Measurements from ENCODE around the gene MRPL37.

The MRPL37 gene

DNA sequence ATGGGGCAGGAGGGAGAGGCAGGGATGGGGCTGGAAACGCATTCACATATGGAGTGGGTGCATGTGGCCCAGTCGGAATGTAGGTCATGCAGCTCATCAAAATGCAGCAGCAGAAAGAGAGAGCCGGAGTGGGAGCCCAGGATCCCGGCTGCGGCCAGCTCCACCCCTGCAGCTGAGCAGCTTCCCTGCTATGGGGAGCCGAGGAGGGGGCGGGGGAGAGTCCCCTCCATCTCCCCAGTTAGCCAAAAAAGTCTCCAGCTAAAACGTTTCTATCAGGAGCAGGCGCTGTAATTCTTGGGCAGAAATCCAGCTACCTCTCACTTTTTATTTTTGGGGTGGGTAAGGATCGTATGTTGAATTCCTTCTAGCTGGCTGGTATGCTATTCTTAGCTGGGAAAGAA, 39.7 kb downstream of the MRPL37 start:
- Mint-ChIP-seq H3K4me3 (no peak overlapping the region), H3K4me1 (no peaks in the 10 kb centered on the region), H3K36me3 (peaks cover 15% of the 10 kb centered on the region), H3K27me3 (no peaks in the 10 kb centered on the region), H3K27ac (no peak overlapping the region), H3K9me3 (no peaks in the 10 kb centered on the region)
- no peak for ATAC-seq

DNA sequence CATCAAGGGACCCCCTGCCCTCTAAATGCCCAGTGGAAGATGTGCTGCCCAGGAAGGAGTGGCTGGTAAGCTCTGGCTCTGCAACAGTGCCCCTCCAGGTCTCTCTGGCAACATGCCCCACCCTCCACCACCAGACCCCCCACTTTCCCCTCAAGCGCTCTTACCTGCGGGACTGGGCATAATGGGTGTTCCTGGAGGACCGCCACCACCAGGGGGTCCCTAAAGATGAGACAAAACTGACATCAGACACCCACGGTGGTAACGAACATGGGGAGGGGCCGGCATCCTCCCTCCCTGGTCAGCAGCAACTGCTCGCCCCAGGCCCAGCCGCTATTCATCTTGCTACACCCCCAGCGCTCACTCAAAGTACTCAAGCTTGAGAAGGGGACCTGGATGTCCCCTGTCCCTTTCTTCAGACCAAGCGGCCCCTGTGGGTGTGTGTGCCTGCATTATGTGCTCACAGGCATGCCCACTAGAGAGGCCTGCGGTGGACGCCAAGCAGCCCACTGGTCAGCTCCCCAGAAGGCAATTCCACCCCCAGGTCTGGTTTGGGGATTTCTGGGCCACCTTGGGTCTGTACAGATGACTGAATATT, 40.9 kb downstream of the MRPL37 start:
- H3K9me3 Mint-ChIP-seq: no peaks in the 10 kb centered on the region
- no peak for ATAC-seq
- H3K4me3 Mint-ChIP-seq: no peak overlapping the region
- H3K27me3 Mint-ChIP-seq: no peaks in the 10 kb centered on the region
- peaks cover 15% of the 10 kb centered on the region for H3K36me3 Mint-ChIP-seq
- H3K4me1 Mint-ChIP-seq: no peaks in the 10 kb centered on the region
- no peak overlapping the region for H3K27ac Mint-ChIP-seq

DNA sequence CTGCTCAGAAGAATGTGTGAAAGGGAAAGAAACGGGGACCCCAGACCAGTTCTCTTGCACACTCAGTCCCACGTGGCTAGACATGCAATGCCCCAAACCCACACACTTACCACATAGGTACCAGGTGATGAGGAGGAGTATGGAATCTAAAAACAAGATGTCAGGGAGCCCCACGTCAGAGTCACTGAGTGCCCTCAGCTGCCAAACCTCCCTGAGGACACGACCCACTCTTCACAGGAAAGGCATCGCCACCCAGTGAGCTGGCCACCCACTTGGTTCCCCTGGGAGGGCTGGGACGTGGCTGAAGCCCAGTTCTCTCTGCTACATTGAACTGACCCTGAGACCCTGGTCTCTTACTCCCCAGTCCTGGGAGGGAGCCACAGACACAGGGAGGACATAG, 41.4 kb downstream of the MRPL37 start:
- no peak for ATAC-seq
- H3K4me1 Mint-ChIP-seq: no peaks in the 10 kb centered on the region
- H3K27ac Mint-ChIP-seq: no peak overlapping the region
- H3K4me3 Mint-ChIP-seq: no peak overlapping the region
- no peaks in the 10 kb centered on the region for H3K9me3 Mint-ChIP-seq
- peaks cover 13% of the 10 kb centered on the region for H3K36me3 Mint-ChIP-seq
- no peaks in the 10 kb centered on the region for H3K27me3 Mint-ChIP-seq

DNA sequence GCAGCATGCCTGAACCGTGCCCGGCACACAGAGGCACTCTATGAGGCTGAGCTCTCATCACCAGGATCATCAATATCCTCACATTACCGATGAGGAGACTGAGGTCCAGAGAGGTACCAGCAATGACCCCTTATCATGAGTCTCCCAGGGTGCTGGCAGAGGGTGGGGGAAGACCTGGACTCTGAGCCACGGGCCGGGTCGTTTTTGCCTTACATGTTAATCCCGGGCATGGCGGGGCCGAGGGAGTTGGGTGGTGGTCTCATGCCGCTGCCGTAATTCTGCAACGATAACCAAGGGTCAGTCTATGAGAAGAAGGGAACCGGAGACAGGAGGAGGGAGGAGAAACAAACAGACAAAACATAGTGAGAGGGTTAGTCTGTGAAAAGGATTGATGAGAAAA, 43.1 kb downstream of the MRPL37 start:
- Mint-ChIP-seq H3K36me3 (no peaks in the 10 kb centered on the region), H3K27ac (no peak overlapping the region)

DNA sequence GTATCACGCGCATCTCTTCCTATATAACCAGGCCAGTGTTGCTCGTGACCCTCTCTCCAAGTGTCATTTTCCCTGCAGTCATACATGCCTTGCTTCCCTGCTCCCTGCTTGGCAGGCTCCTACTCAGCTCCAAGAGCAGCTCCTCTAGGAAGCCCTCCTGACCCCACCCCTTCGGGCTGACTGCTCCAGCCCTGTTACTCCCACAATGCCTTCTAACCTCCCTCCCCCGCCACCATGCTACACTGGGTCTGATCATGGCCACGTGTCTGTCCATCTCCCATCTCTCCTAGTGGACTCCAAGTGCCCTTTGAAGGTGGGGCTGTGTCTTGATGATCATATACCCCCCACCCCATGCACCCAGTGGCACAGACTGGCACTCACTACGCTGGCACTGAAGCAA, 44.7 kb downstream of the MRPL37 start:
- no peaks in the 10 kb centered on the region for H3K27me3 Mint-ChIP-seq
- H3K4me3 Mint-ChIP-seq: no peak overlapping the region
- H3K4me1 Mint-ChIP-seq: no peaks in the 10 kb centered on the region
- no peak for ATAC-seq
- no peaks in the 10 kb centered on the region for H3K9me3 Mint-ChIP-seq
- H3K36me3 Mint-ChIP-seq: no peaks in the 10 kb centered on the region
- no peak overlapping the region for H3K27ac Mint-ChIP-seq

More for the DNA sequence above, 43.1 kb downstream of the MRPL37 start:
- ATAC-seq: no peak
- Mint-ChIP-seq H3K4me3 (no peak overlapping the region), H3K27me3 (no peaks in the 10 kb centered on the region), H3K9me3 (no peaks in the 10 kb centered on the region), H3K4me1 (no peaks in the 10 kb centered on the region)

DNA sequence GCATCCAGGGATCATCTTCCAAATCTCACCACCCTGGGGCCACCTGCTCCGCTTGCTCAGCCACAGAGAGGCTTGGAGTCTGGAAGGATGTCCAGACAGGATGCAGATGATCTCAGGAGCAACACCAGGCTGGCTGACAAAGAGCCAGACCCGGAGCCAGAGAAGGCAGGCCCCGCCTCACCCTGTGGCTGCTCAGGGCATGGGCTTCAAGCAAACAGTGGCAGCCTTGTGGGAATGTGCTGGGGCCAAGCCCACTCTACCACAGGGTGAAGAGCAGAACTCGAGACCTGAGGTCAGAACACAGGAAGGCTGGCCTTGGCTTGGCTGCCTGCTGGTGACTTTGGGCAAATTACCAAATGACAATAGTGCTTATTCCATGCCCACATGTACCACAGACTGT, 45.5 kb downstream of the MRPL37 start:
- H3K4me1 Mint-ChIP-seq: no peaks in the 10 kb centered on the region
- no peaks in the 10 kb centered on the region for H3K27me3 Mint-ChIP-seq
- H3K9me3 Mint-ChIP-seq: no peaks in the 10 kb centered on the region
- H3K27ac Mint-ChIP-seq: no peak overlapping the region
- ATAC-seq: no peak
- H3K4me3 Mint-ChIP-seq: no peak overlapping the region
- no peaks in the 10 kb centered on the region for H3K36me3 Mint-ChIP-seq

DNA sequence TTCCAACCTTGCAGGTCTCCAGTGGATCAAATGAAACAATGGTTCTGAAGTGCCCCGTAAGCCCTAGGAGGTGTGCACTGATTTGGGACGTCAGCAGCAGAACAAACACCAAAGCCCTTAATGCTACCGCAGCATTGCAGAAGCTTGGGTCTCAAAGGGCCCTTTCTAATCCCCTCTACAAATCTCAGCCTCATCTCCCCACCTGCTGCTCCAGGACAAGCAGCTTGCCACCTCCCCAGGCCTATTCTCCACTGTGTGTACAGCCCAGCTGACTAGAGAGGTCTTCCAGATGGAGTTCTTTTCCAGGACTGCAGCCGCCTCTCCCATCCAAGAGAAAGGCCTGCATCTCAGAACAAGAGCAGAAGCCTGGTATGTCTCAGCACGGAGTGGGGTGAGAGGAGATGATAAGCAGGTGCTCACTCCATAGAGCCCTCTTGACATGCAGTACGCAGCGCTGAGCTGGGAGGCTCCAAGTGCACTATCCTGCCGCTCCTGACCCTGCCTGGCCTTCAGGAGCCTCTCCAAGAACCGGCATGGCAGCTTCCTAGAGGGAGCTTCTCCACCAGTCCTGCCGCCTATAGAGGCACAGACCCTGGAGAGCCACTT, 46.3 kb downstream of the MRPL37 start:
- no peaks in the 10 kb centered on the region for H3K4me1 Mint-ChIP-seq
- no peak overlapping the region for H3K27ac Mint-ChIP-seq
- no peaks in the 10 kb centered on the region for H3K9me3 Mint-ChIP-seq
- no peak overlapping the region for H3K4me3 Mint-ChIP-seq
- no peaks in the 10 kb centered on the region for H3K36me3 Mint-ChIP-seq
- H3K27me3 Mint-ChIP-seq: no peaks in the 10 kb centered on the region
- no peak for ATAC-seq

DNA sequence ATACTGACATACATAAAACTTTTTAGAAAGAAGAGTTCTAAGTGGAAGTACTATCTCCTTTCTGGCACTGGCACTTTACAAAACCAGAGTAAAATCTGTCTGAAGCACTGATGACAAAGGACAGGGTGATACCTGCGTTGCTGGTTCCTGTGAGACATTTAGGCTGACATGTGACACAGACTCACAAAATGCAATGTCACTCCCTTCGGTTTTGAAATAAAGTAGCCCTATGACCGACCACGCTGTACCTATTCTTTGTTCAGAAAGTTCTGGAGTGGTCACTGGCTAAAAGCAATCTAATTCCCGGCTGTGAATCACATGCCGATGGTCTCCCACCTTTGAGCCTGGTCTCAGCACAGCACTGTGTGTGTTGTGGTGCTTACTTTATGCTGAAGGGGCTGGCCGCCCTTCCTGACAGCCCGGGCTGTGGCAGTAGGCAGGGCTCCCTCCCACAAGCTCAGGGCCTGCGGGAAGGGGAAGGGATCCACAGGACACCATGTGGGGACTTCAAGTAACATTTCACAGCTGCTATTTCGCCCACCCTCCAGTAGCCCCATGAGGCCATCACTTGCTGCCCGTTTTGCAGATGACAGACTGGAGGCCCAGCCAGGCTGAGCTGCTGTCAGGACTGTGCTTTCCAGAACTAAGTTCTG, 48.0 kb downstream of the MRPL37 start:
- no peak overlapping the region for H3K27ac Mint-ChIP-seq
- no peaks in the 10 kb centered on the region for H3K27me3 Mint-ChIP-seq
- no peak for ATAC-seq
- H3K36me3 Mint-ChIP-seq: no peaks in the 10 kb centered on the region
- no peak overlapping the region for H3K4me3 Mint-ChIP-seq
- H3K9me3 Mint-ChIP-seq: no peaks in the 10 kb centered on the region
- H3K4me1 Mint-ChIP-seq: no peaks in the 10 kb centered on the region

DNA sequence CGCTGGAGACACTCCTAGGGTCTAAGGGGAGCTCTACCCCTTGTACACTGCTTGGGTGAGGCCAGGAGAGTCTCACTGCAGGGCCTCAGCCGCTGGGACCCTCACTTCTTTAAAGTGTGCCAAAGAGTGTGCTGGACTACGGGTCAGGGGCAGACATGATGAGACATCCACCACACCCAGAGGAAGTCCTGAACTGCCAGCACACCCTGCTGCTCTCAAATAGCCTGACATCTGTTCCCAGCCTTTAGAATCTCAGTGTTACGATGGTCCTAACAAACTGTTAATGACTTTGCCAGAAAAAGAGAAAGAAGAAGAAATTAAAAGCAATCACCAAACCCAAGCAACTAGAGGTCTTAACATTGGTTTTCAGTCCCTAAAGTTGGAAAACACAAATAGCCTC, 49.0 kb downstream of the MRPL37 start:
- Mint-ChIP-seq H3K9me3 (no peaks in the 10 kb centered on the region), H3K27ac (no peak overlapping the region), H3K36me3 (no peaks in the 10 kb centered on the region), H3K4me1 (no peaks in the 10 kb centered on the region), H3K4me3 (no peak overlapping the region), H3K27me3 (no peaks in the 10 kb centered on the region)
- no peak for ATAC-seq

DNA sequence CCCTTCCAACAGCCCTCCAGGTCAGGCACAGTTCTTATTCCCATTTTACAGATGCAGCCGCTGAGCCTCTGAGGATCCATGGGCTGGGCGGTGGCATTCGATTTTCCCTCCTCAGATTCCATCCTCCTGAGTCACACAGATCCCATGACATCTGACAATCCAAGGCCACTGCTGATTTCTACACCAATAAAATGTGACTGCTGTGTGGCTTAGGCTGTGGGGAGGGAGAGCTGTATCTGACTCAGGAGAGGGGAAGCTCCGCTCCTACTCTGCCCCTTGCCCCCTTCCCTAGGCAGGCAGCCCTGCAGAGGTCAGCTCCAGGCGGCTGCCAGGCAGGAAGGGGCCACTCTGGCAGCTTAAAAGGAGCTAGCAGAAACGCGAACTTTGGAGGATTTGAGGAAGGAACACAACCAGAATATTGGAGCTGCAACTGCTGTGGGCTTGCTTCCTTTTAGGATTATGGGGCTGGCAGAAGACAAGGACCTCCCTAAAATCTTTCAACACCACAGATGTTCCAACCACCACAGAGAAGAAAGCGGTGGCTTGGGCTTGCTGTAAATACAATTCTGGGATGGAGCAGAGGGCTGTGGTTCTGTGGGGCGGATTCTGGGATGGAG, 50.0 kb downstream of the MRPL37 start:
- H3K27me3 Mint-ChIP-seq: no peaks in the 10 kb centered on the region
- no peak for ATAC-seq
- no peak overlapping the region for H3K4me3 Mint-ChIP-seq
- no peaks in the 10 kb centered on the region for H3K4me1 Mint-ChIP-seq
- H3K27ac Mint-ChIP-seq: no peak overlapping the region
- no peaks in the 10 kb centered on the region for H3K9me3 Mint-ChIP-seq
- no peaks in the 10 kb centered on the region for H3K36me3 Mint-ChIP-seq

DNA sequence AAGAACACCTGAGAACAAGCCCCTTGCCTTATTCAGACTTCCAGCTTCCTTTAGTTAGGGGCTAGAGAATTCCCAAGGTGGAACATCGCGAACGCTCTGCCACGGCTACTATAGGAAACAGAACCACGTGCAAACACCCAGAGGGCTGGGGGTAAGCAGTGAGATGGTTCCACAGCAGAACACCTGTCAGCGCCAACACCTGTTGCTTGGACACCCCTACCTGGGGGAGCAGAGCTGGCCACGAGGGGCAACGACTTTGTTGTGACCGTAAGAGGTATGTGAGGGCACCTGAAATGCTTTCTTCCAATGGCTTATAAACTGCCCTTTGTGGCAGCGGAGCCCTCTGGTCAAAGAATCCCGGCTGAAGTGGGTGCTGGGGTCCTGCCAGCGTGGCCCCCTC, 50.7 kb downstream of the MRPL37 start:
- no peaks in the 10 kb centered on the region for H3K9me3 Mint-ChIP-seq
- H3K27me3 Mint-ChIP-seq: no peaks in the 10 kb centered on the region
- no peak overlapping the region for H3K27ac Mint-ChIP-seq
- H3K4me1 Mint-ChIP-seq: no peaks in the 10 kb centered on the region
- ATAC-seq: no peak
- H3K36me3 Mint-ChIP-seq: no peaks in the 10 kb centered on the region
- H3K4me3 Mint-ChIP-seq: no peak overlapping the region

DNA sequence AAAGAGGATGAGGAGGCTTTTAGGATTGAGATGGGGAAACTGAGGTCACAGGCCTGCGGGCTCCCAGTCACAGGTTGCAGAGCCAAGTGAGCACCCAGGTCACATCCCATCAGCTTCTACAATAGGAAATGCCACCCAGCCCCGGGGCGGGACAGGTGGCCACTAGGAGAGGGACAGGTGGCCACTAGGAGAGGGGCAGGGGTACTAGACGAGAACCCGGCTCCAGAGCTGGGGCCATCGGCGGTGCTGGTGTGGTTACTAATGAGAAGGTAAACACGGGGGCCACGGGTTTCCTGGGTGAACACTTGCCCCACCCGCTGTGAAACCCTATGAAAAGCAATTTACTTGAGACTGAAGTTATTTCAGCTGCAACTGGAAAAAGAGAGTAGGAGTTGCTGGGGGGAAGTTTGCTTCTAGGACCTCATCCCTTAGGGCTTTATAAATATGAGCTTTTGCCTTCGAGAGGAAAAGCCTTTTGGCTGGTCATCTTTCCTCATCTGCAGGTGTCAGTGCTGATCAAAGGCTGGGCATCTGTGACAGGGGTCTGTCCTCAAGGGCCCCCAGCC, 52.5 kb downstream of the MRPL37 start:
- H3K4me3 Mint-ChIP-seq: no peak overlapping the region
- no peaks in the 10 kb centered on the region for H3K27me3 Mint-ChIP-seq
- H3K4me1 Mint-ChIP-seq: no peaks in the 10 kb centered on the region
- ATAC-seq: no peak
- H3K9me3 Mint-ChIP-seq: no peaks in the 10 kb centered on the region
- H3K36me3 Mint-ChIP-seq: peaks cover 5% of the 10 kb centered on the region
- H3K27ac Mint-ChIP-seq: no peak overlapping the region

DNA sequence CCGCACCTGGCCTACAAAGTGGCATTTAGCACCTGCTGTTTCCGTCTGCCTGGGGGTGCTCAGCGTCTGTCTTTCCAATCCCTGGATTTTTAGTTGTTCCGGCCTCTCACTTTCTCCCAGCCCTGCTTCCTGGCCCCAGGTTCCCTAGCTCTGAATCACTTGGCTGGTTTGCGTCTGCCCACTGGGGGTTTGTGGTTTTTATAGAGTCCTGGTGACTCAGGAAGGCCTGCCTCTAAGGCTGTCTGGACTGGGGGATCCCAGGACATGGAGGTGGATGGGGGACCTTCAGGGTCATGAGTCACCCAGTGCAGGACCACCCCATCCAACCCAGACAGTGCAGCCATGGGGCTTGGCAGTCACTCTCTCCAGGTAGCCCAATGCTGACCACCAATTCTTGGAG, 53.5 kb downstream of the MRPL37 start:
- Mint-ChIP-seq H3K4me3 (no peak overlapping the region), H3K4me1 (no peaks in the 10 kb centered on the region), H3K27me3 (no peaks in the 10 kb centered on the region), H3K9me3 (no peaks in the 10 kb centered on the region), H3K27ac (no peak overlapping the region), H3K36me3 (peaks cover 5% of the 10 kb centered on the region)
- ATAC-seq: no peak

DNA sequence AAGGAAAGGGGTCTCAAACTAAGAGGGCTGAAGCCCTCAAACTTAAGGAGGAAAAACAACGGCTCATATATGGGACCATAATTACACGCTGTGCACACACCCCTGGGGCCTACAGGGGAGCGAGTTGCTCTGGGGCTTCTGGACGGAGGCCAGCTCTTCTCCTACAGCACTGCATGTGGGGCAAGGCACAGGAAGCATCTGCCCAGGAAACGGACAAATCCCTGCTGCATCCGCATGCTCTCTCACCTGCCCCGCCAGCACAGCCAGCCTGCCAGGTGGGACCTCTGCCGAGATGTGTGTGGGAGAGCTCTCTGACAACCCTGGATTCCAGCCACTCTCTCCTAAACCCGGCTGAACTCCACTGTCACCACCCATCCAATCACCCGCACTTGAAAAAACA, 54.1 kb downstream of the MRPL37 start:
- Mint-ChIP-seq H3K4me3 (no peak overlapping the region), H3K4me1 (no peaks in the 10 kb centered on the region), H3K9me3 (no peaks in the 10 kb centered on the region), H3K27me3 (no peaks in the 10 kb centered on the region), H3K36me3 (peaks cover 5% of the 10 kb centered on the region), H3K27ac (no peak overlapping the region)
- no peak for ATAC-seq

DNA sequence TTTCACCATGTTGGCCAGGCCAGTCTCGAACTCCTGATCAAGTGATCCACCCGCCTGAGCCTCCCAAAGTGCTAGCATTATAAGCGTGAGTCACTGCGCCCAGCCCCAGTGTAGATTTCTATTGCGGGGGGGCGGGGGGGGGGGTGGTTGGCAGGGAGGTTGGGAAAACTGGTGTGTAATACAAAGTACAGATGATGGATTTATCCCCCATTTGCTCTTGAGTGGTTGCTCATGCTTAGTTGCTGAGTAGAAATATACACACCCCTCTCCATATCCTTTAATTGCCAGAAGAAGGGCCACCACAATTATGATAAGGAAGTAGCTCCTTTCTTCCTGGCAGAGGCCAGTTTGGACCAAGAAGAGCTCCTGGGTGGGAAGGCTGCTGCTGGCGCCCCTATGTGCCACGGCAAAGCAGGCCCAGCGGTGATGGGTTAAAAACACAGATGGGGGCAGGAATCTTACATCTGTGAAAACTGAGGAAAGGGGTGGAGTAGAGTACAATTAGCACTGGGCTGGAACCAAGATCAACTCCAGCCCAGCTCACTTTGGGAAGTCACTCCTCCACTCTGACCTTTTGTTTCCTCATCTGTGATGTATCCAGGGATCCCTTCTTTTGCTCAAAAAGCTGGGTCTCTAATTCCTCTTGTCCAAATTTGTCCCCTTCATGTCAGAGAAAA, 55.2 kb downstream of the MRPL37 start:
- Mint-ChIP-seq H3K9me3 (no peaks in the 10 kb centered on the region), H3K4me1 (no peaks in the 10 kb centered on the region), H3K27ac (no peak overlapping the region)

More for the DNA sequence above, 55.2 kb downstream of the MRPL37 start:
- H3K4me3 Mint-ChIP-seq: no peak overlapping the region
- peaks cover 5% of the 10 kb centered on the region for H3K36me3 Mint-ChIP-seq
- no peak for ATAC-seq
- H3K27me3 Mint-ChIP-seq: no peaks in the 10 kb centered on the region
